ENCODE measurements around the gene ZNF580. TPM values are rescaled to one million over a fixed set of nuclear protein-coding genes. Genes with fewer than 3 reads are reported as not detected.

Gene ZNF580
- total RNA-seq, 1 experiment from 2014 or later = 15.2 TPM

DNA sequence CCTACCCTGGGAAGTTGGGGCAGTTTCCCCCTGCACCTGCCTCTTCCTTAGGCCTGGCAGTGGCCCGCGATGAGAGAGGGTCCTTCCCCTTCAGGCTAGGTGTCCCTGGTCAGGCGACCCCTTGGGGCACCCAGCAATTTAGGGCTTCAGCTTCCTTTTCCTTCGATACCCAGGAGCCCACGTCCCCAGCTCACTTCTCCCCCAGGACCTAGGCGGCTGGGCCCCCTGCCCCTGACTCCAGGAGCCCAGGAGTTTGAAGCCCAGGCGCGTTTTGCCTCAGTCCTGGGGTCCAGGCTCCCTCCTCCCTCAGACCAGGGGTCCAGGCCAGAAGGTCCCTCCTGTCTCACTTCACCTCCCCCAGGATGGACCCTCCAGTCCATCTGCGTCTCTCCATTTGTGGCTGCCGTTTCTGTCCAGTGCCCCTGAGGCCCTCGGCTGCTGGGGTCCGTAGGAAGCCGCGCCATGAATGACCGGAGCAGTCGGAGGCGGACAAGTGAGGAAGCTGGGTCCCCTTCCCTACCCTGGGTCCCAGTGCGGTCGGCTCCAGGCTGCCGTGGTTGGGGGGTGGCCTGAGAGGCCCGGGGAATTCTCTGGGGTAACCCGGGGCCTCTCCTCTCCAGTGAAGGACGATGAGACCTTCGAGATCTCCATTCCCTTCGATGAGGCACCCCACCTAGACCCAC lies 7.9 kb downstream of the ZNF580 start:
- H3K79me2 ChIP-seq (ENCODE audit: low read length) = peaks cover 32% of the 10 kb centered on the region
- DNase-seq = no peak

DNA sequence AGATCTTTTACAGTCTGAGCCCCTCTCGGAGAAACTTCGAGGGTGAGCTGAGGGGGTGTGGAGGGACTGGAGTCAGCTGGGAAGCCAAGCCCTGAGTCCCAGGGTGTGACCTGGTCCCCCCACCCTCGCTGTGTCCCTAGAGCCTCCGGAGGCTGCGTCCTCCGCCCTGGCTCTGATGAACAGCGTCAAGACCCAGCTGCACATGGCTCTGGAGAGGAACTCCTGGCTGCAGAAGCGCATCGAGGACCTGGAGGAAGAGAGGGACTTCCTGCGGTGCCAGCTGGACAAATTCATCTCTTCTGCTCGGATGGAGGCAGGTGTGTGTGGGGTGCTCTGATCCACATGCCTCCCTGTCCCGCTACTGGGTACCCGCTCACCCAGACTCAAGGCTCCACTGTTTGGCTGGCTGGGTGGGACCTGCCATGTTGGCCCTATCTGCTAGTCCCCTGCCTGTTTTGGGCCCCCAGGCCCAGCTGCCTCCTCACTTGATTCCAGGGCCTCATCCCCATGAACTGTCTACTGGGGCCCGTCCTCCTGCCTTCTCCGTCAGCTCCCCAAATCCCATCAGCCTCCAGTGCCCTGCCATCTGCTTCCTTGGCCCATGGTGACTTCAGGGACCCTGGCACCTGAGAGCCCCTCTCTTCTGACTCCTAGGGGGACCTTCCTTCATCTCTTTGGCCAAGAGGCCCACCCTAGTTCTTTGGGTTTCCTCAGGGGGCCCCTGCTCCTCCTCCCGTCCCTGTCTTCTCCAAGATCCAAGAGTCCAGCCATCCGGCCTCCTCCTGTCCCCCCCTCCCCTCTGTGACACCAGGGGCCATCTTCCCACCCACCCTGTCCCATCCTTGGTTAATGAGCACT lies 8.7 kb downstream of the ZNF580 start:
- H3K27ac ChIP-seq (ENCODE audit: low read length) = no peak overlapping the region
- H2AFZ ChIP-seq (ENCODE audit: low read length) = no peak overlapping the region
- H3K36me3 ChIP-seq (ENCODE audit: low read depth, low read length) = peaks cover 13% of the 10 kb centered on the region
- H3K4me3 ChIP-seq (ENCODE audit: low read length) = no peak overlapping the region
- H3K27me3 ChIP-seq (ENCODE audit: low read length) = no peaks in the 10 kb centered on the region
- H3K9me3 ChIP-seq (ENCODE audit: low read length) = no peaks in the 10 kb centered on the region
- no TSS peak for BruUV-seq (replicated peaks)
- 0 out of 2 replicates have a peak, but pooled peaks cover 4% of the 10 kb centered on the region for H4K20me1 ChIP-seq (ENCODE audit: low read length)
- no peaks in the 10 kb centered on the region for H3K9me2 ChIP-seq (replicated peaks; ENCODE audit: low read length)
- POLR2A ChIA-PET (ENCODE audit: unreplicated experiment) = no interaction called here
- ATAC-seq = no peak
- H3K4me1 ChIP-seq (ENCODE audit: insufficient read depth, low read length) = peaks cover 26% of the 10 kb centered on the region
- H3K9ac ChIP-seq (ENCODE audit: low read length) = no peak overlapping the region
- peaks cover 5% of the 10 kb centered on the region for H3F3A ChIP-seq (ENCODE audit: low read length, unreplicated experiment)
- CTCF ChIA-PET = no interaction called here
- peaks cover 25% of the 10 kb centered on the region for H3K79me2 ChIP-seq (ENCODE audit: low read length)
- no peak for DNase-seq
- peak overlapping the region; percentile 98; the same call in 1 of the 2 replicates for H3K4me2 ChIP-seq (ENCODE audit: low read length)
- intact Hi-C loops (cut with micrococcal nuclease) = no loop called here
- no peak for TF ChIP-seq EZH2phosphoT487 (IDR thresholded peaks at IDR 0.05; ENCODE audit: borderline replicate concordance, low read length)
- TF ChIP-seq, protein P1, sequence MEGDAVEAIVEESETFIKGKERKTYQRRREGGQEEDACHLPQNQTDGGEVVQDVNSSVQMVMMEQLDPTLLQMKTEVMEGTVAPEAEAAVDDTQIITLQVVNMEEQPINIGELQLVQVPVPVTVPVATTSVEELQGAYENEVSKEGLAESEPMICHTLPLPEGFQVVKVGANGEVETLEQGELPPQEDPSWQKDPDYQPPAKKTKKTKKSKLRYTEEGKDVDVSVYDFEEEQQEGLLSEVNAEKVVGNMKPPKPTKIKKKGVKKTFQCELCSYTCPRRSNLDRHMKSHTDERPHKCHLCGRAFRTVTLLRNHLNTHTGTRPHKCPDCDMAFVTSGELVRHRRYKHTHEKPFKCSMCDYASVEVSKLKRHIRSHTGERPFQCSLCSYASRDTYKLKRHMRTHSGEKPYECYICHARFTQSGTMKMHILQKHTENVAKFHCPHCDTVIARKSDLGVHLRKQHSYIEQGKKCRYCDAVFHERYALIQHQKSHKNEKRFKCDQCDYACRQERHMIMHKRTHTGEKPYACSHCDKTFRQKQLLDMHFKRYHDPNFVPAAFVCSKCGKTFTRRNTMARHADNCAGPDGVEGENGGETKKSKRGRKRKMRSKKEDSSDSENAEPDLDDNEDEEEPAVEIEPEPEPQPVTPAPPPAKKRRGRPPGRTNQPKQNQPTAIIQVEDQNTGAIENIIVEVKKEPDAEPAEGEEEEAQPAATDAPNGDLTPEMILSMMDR (conservative IDR thresholded peaks at IDR 0.05; ENCODE audit: low read depth, low read length) = no peak

More for the DNA sequence above, 7.9 kb downstream of the ZNF580 start:
- no peaks in the 10 kb centered on the region for H3K27me3 ChIP-seq (ENCODE audit: low read length)
- no peaks in the 10 kb centered on the region for H3K9me2 ChIP-seq (replicated peaks; ENCODE audit: low read length)
- ATAC-seq = peak; percentile 4; the same call in 1 of the 2 replicates
- H2AFZ ChIP-seq (ENCODE audit: low read length) = peak overlapping the region; percentile 86
- peak overlapping the region; percentile 98 for H3K4me2 ChIP-seq (ENCODE audit: low read length)
- H4K20me1 ChIP-seq (ENCODE audit: low read length) = 0 out of 2 replicates have a peak, but pooled peaks cover 4% of the 10 kb centered on the region
- CTCF ChIA-PET = no interaction called here
- H3F3A ChIP-seq (ENCODE audit: low read length, unreplicated experiment) = peaks cover 5% of the 10 kb centered on the region
- peak overlapping the region; percentile 95 for H3K4me3 ChIP-seq (ENCODE audit: low read length)
- peaks cover 28% of the 10 kb centered on the region for H3K4me1 ChIP-seq (ENCODE audit: insufficient read depth, low read length)
- BruUV-seq (replicated peaks) = no TSS peak
- no peaks in the 10 kb centered on the region for H3K9me3 ChIP-seq (ENCODE audit: low read length)
- POLR2A ChIA-PET (ENCODE audit: unreplicated experiment) = no interaction called here
- intact Hi-C loops (cut with micrococcal nuclease) = no loop called here
- no peak overlapping the region for H3K27ac ChIP-seq (ENCODE audit: low read length)
- peaks cover 14% of the 10 kb centered on the region for H3K36me3 ChIP-seq (ENCODE audit: low read depth, low read length)
- TF ChIP-seq EZH2phosphoT487 (IDR thresholded peaks at IDR 0.05; ENCODE audit: borderline replicate concordance, low read length) = no peak
- TF ChIP-seq EZH2 (IDR thresholded peaks at IDR 0.05; ENCODE audit: low read length, unreplicated experiment) = no peak
- TF ChIP-seq, protein P1 (conservative IDR thresholded peaks at IDR 0.05; ENCODE audit: low read depth, low read length) = no peak
- H3K9ac ChIP-seq (ENCODE audit: low read length) = peak overlapping the region; percentile 86
